ENCODE results near the gene ELL.

The ELL gene

GRCh38 chr19:18487576-18488402, 34.1 kb downstream of the ELL start:
- DNase-seq: no peak

GRCh38 chr19:18486746-18487145, 35.1 kb downstream of the ELL start:
- no peak for DNase-seq

GRCh38 chr19:18484992-18485391, 36.9 kb downstream of the ELL start:
- DNase-seq: no peak

- peak in 1 of 2 experiments; percentile 42 for DNase-seq
Measured at GRCh38 chr19:18483119-18483890, 38.6 kb downstream of the ELL start.

- no peak for DNase-seq
Measured at GRCh38 chr19:18481505-18482222, 40.2 kb downstream of the ELL start.

GRCh38 chr19:18480006-18480691, 41.7 kb downstream of the ELL start:
- DNase-seq: peak in 1 of 2 experiments; percentile 67

GRCh38 chr19:18478545-18479311, 43.1 kb downstream of the ELL start:
- no peak for DNase-seq

GRCh38 chr19:18477974-18478373, 43.9 kb downstream of the ELL start:
- DNase-seq: no peak

GRCh38 chr19:18477042-18477779, 44.7 kb downstream of the ELL start:
- DNase-seq: no peak

- DNase-seq: no peak
Measured at GRCh38 chr19:18476507-18477041, 45.3 kb downstream of the ELL start.

- no peak for DNase-seq
Measured at GRCh38 chr19:18475762-18476331, 46.0 kb downstream of the ELL start.

- DNase-seq: no peak
Measured at GRCh38 chr19:18475004-18475453, 46.8 kb downstream of the ELL start.

GRCh38 chr19:18474366-18474887, 47.4 kb downstream of the ELL start:
- DNase-seq: no peak

- DNase-seq: no peak
Measured at GRCh38 chr19:18473706-18474087, 48.2 kb downstream of the ELL start.

GRCh38 chr19:18473003-18473705, 48.7 kb downstream of the ELL start:
- no peak for DNase-seq

GRCh38 chr19:18470787-18471186, 51.1 kb downstream of the ELL start:
- no peak for DNase-seq

GRCh38 chr19:18469069-18469846, 52.6 kb downstream of the ELL start:
- DNase-seq: peak in 1 of 2 experiments; percentile 60

GRCh38 chr19:18468517-18468916, 53.4 kb downstream of the ELL start:
- DNase-seq: no peak

- no peak for DNase-seq
Measured at GRCh38 chr19:18467978-18468377, 53.9 kb downstream of the ELL start.
